CD4-positive, alpha-beta T cell treated with Interferon gamma for 1 hour (primary cell): ENCODE data around the gene SNAP25.

ENCODE experiments used
- DNase-seq: peaks from one replicate; pipeline ENCODE4 v3.0.0-alpha.2; 2020

Gene SNAP25

DNA sequence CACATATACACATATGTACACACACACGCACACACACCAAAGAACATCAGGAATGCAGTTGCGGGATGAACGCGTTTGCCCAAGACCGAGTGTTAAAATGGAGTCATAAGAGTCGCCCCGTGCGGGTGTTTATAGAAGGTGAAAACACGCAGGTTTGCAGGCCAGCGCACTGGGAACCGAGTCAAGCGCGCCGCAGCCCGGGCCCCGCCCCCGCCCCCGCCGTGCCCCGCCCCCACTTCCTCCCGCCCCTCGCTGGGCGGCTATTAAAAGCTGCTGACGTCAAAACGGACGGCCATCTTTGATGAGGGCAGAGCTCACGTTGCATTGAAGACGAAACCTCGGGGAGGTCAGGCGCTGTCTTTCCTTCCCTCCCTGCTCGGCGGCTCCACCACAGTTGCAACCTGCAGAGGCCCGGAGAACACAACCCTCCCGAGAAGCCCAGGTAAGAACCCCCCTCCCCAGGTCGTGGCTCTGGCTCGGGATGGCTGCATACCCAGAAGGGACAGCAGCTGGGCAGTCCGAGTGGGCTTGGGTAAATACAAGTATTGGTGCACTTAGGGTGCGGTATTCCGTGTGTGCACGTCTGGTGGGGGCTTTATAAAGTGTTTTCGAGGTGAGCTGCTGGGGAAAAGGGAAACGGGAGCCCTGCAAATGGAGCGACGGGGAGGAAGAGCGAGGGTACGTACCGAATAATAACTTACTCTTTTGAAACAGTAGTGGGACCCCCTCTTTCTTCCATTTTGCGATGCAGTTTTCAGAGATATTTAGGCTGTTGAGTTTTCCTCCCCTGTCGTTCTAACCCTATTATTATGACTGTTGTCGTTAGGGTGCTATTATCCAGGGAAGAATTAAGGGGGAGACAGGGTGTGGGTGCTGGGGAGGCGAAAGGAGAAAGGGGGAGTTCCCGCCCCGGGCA, at the start of gene SNAP25:
TSS of gene SNAP25 (plus strand) at position 295 of the 916 bp plus-strand sequence. CDS start 56,662 bp downstream, outside the sequence.
- DNase-seq: peak; percentile 34

DNA sequence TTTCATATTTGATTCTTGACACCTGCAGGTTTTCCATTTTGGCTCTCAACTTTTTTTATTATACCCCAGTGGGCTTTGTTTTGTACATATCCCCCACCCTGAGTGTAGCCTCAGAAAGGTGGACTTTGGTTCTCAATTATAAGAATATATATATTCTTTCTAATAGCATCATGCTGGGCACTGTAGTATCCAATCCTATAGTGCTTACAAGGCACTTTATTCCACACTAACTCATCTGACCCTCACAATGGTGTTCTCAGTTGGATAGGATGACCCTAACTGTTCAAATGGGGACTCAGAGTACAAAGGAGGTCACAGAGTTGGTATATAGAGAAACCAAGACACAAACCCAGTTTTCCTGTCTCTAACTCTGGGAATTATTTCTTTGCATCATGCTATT, 48.9 kb upstream of the SNAP25 start:
- DNase-seq: no peak

DNA sequence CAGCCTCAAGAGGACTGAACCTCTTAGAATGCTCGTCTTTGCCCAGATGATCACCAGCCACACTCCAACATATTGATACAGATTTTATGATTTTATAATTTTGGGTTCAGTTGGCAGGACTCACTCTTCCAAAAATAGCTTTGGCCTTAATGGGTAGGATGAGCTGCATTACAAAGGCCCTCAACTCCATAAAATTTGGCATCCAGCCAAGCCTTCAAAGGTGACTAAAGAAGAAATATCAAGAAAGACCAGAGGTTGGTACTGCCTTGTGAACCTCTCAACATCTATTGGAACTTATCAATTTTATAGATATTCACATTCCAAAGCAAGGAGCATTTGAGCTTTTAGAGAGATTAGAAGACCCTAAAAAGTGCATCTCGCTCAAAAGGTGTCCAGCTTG, 48.4 kb upstream of the SNAP25 start:
- DNase-seq: no peak

DNA sequence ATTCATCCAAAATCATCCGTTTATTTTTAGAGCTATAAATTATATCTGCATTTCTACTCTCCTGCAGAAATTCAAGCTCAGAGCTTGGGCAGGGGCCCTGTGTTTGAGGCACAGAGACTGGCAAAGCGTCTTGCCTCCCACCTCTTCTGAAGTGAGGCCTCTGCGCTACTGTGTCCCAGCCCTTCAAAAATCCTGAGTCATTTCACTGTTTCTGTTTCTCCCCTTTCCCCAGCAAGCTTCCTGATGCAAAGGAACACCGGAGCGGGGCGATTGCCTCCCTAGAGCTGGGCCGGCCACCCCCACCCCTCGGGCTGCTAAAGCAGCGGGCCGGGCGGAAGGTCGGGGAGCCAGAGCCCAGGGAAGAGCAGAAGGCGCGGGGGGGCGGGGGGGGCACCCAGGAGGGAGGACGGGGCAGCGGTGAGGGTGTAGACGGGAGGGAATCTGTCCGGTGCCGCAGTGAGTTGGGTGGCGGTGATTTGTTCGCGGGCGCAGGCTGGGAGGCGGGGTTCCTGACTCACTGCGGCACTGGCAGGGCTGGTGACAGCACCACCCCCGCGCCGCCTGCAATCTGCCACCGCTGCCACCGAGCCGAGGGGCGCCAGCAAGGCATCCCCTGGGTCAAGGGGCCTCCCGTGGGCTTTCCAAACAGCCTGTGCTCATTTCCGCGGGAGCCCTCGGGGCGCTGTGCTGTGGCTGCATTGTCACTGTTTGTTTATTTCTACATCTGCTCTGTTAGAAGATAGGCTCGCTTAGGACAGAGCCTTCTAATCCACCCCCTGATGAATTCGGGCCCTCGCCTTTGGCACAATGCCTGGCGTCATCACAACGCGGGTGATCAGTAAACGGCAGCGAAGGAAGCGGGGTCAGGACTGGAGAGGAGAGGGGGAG, 46.5 kb upstream of the SNAP25 start:
- peak; percentile 1 for DNase-seq

DNA sequence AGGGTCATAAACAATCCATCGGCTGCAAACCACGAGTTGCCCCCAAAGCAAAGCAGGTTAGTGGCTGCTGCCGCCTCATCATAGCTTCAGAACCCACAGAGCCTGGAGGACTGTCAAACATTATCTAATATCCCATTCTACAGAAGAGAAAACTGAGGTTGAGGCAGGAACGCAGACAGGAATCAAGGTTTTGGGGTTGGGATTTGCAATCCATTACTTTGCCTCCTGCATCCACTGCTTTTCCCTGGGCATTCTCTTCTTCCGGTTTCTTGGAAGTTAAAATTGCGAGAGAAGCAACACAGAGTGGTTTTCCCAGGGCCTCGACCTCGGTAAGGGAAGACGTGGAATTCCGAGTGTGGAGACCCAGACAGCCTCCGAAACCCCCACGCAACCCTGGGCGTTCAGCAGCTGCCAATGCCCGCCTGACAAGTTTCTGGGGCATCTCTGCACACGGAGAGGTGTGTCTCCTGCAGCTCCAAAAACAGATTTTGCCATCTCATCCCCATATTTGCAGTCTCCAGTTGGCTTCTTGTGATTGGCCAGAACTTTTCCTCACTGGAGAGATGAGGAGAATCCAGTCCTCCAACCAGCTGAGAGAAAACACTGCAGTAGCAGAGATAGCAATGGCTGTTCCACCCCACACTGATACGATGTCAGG, 45.5 kb upstream of the SNAP25 start:
- DNase-seq: no peak

DNA sequence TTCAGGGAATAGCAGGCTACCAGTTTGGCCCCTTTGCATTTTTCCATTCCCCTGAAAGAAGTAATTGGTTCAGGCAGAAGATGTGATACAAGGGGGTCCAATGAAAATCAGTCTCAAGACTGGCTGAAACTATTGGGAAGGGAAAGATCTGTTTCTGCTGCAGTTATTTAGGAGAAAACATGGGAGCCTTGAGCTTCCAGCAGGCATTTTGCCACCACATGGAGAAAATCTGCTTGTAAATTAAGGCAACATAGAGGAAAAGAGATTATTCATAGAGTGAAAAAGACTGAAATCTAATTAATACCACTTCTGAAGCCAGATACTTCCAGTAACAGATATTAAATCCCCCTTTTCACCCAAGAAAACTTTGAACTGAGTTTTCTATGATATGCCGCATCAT, 44.2 kb upstream of the SNAP25 start:
- no peak for DNase-seq

DNA sequence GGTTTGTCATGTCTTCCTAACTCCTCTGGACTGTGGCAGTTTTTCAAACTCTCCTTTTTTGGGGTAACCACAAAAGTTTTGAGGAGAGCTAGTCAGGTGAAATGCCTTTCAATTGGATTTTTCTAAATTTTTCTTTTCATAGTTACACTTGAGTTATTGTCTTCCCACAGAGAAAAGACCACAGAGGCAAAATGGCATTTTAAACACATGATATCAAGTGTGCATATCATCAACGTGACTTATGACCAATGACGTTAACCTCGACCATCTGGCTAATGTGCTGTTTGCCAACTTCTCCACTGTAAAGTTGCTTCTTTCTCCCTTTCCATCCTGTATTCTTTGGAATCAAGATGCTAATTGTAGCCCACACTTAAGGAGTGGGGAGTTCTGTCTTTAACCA, 41.3 kb upstream of the SNAP25 start:
- no peak for DNase-seq

DNA sequence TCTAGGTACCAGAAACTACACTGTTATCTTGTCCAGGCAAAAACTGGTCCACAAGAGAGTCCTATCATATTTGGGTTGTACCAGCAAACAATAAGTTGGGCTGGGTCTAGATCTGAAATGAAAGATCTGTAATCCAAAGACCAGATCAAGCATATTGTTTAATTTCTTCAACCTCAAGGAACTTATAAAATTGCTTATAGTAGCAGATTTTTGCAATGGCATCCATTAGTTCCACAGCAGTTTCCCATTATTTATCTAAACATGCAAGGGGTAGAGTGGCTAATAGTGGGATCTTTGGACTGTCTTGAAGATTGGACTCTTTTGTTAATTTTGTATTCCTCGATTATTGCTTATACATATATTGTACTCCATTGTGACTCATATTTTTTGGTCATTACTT, 40.5 kb upstream of the SNAP25 start:
- DNase-seq: no peak

DNA sequence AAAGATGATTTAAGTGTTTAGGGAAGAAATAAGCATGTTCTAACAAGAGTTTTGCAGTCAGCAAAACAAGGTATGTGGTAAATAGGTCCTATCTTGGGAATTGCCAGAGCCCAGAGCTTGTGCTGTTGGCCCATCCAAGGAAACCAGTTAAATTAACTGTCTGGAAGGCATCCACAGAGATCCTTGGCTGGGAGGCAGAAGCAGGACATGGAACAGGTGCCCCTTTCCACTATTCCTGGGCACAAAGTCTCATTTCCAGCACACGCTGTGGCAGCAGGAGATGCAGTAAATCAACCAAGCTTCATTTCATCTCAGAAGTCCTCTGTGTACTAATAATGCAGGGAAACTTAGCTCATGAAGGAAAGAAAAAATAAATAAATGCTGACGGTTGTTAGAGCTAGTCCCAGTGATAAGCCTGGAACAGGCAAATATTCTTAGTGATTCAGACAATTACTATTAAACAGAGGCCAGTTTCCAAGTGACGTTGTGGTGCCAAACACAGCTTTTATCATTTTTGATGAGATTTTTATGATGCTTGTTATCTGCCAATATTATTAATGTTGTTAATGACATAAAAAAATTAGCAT, 39.8 kb upstream of the SNAP25 start:
- no peak for DNase-seq

DNA sequence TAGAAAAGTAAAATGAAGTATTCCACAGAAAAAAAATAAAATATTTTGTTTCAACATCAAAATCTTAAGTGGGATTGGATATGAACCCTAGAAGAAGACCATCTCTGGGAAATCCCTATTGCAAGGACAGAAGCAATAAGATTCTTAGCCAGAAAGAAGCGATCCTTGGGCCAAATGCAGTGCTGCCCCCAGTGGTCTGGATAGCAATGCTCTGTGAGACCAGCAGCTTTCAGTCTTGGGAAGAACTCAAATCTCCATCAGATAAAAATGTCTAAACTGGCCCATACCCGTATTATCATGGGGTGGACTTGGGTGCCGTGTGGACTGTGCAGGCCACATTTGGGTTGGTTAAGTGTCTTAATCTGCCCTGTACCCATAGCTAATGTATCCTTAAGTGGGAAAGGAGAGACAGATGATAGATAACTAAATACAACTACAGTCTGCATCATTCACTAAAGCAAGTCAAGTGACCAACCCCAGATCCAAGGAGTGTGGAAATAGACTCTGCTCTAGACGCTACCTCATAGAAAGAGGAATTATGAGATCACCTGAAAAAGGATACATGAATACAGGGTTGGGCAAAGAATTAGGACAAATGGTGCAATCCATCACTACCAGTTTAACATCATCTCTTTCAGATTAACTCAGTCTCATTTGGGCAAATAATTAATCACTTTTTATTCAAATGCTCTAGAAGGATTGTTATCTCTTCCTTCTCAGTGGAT, 38.9 kb upstream of the SNAP25 start:
- DNase-seq: no peak

DNA sequence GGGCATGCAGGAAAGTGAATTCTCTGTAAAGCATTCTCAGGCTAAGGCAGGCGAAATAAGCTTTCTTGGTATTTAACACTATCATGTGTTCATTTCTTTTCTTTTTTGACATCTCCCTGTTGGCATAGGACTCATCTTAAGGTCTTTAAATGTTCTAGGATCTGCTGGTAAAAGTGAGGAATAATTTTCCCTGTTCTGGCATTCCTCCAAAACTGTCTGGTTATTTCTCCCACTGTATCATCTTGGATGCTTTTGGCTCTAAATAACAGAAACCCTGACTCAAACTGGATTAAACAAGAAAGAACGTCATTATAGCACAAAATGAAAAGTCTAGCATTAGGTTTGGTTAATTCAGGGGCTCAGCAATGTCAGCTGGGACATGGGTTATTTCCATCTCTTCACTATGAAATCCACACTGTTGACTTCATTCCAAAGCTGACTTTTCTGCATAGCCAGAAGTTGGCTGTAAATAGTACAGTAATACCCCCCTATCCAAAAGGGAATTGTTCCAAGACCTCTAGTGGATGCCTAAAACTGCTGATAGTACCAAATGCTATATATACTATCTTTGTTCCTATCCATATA, 37.9 kb upstream of the SNAP25 start:
- no peak for DNase-seq

DNA sequence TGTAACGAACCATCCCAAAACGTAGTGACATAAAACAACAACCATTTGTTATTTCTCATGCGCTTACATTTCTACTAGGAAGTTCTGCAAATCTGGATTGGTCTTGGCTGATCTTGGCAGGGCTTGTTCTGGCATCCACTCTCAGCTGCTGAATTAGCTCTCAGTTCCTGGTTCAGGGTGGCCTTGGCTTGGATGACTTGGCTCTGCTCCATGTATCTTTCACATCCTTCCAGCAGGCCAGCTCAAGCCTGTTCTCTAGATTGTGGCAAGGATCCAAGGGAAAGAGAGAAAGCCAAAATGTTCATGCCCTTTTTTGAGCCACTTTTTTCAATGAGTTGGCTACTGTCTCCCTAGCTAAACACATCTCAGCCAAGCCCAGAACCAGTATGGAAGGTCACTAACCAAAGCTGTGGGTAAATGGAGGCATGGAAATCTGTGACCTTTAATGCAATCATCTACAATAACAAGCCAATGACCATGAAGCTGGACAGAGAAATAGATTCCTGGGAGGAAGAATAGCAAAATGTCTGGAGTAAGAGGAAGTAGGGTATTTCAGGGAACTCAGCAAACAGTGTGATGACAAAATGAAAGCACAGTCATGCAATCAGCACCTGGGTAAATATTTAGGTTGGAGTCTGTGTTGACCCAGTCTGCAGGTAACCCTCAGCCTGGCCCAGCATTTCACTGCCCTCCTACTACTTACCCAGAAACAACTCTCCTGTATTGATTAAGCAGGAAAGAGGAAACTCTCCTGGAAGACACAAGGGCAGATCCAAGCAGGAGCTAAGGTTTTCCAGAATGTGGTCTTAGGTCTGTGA, 32.7 kb upstream of the SNAP25 start:
- no peak for DNase-seq

DNA sequence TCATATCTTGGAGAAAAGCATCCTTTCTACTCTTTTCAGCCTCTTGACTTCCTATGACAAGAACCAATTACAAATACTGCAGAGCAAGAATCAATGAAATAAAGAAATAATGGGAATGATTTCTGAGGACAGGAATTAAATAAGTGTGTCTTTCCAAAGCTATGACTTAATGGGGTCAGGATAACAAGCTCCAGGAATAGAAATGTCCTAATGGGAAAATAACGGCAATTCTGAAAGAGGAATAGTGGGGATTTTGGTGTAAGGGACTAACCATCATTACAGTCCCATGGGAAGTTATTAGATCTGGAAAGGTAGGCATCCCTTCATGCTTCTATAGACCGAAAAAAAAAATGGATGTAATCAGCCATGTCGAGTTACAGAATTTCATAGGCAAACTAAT, 28.2 kb upstream of the SNAP25 start:
- DNase-seq: no peak

DNA sequence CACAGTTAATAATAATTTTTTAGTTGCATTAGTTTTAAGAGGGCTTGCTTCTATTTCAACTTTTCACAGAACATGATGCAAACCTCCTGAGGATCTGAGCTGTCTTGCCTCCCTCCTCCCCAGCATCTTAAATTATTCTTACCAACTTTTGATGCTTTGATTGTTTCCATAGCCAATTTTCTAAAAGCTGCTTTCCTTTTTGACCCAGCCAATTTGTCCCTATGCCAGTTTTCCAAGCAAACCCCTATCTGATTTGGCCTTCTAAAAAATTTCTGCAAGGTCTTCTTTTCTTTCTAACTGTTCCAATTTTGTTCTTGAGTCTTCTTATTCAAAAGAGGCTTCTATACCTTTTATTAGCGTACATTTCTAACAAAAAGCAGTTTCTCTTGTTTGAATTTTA, 26.5 kb upstream of the SNAP25 start:
- DNase-seq: no peak

DNA sequence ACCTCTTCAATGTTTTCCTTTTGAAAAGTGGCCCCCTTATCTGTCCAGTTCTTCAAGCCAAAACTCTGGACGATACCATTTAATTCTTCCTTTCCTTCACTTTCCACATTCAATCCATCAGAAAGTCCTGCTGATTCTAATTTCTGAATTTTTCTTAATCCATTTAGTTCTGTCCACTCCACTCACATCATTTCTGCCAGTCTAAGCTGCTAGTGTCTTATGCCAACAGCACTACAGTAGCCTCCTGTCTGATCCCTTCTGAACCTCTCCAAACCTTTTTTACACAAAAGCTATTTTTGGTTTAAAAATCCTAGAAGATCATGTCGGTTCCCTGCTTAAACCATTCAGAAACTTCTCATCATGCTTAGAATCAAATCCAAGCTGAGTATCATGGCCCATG, 24.5 kb upstream of the SNAP25 start:
- DNase-seq: no peak

DNA sequence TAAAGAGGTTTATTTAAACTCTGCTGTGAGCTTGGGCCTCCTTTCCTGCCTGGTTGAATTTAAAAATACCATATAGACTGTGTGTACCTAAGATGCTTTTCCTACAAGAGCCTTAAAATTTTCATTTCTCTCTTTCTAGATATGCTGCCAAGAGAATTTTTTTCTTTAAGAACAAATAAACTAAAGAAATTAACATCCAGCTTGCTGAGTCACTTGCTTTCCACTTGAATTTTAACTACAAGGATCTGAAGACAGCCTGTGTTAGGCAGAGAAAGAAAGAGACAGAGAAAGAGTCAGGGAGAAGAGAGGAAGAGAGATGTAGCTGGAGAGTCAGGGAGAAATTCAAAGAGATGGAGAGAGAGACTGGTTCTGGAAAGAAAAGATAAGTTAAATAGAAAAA, 18.3 kb upstream of the SNAP25 start:
- DNase-seq: no peak

DNA sequence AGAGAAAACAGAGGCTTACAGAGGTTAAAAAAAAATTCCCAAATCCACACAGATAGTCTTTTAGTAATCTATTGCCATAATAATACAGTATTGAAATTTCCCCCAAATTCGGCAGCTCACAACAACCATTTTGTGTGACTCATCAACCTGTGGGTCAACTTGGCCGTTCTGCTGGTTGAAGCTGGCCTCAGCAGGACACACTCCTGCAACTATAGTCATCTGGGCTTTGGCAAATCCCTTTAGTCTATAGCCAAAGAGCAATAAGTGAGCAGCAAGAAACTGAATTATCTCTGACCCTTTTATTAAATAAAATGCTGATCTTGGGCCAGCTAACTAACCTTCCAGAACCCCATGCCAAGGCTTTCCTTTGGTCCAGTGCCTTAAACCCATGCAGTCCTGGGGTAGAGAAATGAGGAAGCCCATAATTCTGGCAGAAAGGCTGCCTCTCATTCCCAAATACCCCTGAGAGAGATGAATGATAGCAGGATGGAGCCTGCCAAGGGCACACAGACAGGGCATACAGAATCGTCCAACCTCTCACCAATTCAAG, 17.2 kb upstream of the SNAP25 start:
- DNase-seq: no peak

DNA sequence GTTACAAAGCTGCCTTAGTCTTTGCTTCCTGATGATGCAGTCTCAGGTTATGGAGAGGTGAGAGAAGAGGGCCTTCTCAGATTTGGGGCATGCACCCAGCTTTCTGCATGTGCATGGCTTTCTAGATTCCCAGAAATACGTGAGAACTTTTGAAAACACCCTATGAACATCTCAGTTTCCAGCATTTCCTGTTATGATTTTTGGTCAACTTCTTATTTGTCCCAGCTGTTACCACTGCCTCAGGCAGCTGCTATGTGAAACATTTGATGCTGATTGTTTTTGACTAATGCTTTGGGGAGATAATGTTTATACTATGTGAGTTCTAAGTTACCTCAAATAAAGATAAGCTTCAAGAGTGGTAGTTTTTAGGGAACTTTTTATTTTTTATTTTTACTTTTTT, 9.5 kb upstream of the SNAP25 start:
- DNase-seq: no peak

DNA sequence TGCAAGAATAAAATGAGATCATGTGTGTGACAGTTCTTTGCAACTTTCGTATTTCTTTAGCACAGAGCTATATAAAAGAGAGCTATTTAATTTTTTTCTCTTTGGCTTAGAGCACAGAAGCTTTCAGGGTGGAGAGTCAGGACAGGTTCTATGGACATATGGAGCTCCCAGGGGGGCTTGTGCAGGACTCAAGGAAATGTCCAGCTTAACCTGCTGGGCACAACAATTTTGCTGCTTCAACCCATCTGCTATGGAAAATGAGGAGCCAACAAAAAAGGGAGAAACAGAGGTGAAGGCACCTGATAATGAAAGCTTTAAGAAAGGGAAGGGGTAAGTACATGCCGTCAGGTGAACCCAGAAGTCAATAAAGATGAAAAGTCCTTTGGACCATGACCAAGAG, 5.1 kb upstream of the SNAP25 start:
- DNase-seq: no peak

DNA sequence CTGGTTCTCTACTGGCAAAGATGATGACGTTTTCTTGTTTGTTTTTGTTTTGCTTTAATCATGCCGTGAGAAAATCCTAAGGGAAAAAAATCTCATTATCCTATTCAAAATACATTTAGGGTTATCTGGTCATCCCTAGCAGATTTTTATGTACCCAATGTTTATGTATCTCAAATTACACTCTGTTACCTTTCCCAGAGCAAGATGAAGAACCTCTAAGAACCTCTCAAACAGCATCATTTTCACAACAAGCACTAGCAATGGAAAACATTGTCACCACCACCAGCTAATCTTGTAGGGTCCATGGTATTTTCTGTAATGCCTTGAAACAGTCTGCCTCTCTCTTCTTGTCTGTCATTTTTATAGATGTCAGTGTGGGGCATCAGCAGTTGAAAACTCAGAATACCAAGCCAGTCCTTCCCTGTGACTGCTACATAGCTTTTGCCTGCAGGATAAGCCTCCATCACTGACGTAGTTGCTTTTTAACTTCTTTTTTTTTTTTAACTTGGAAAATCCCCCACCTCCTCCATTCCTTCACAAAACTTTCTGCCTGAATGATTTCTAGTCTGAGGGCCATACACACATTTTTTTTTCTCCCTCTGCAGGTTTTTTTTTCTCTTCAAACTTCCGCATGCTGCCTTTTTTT, 2.4 kb upstream of the SNAP25 start:
- DNase-seq: no peak
